Measurements from ENCODE around the gene HES1. TPM values are rescaled to one million over a fixed set of nuclear protein-coding genes. Genes with fewer than 3 reads are reported as not detected.

Gene HES1
- total RNA-seq, 4 donors from 2014 or later: 9.6 to 31.5 (median 15.4) TPM

GRCh38 chr3:194176274-194176991, 40.5 kb downstream of the HES1 start:
- Histone ChIP-seq H3K4me3 (no peak overlapping the region), H3K27ac (no peak overlapping the region), H3K9me3 (no peaks in the 10 kb centered on the region), H3K27me3 (peaks cover 6% of the 10 kb centered on the region), H3K4me1 (no peaks in the 10 kb centered on the region), H3K36me3 (no peaks in the 10 kb centered on the region)
- ATAC-seq: no peak
- WGBS, 2 donors (ENCODE audit: low coverage in 1 of 2): 46 to 64% methylated on average over 16 to 17 of the region's 18 CpGs
- TF ChIP-seq CTCF (IDR thresholded peaks at IDR 0.05) (no peak), POLR2AphosphoS5 (IDR thresholded peaks at IDR 0.05) (no peak), POLR2A (IDR thresholded peaks at IDR 0.05) (no peak), EP300 (IDR thresholded peaks at IDR 0.05) (no peak)

- Histone ChIP-seq H3K4me1 (no peaks in the 10 kb centered on the region), H3K27me3 (peaks cover 6% of the 10 kb centered on the region), H3K9me3 (no peaks in the 10 kb centered on the region), H3K27ac (no peak overlapping the region), H3K4me3 (no peak overlapping the region), H3K36me3 (no peaks in the 10 kb centered on the region)
- ATAC-seq: no peak
- TF ChIP-seq CTCF (IDR thresholded peaks at IDR 0.05) (no peak), POLR2AphosphoS5 (IDR thresholded peaks at IDR 0.05) (no peak), EP300 (IDR thresholded peaks at IDR 0.05) (no peak), POLR2A (IDR thresholded peaks at IDR 0.05) (no peak)
- WGBS, 2 donors (ENCODE audit: low coverage in 1 of 2): 80% methylated on average over 3 to 5 of the region's 5 CpGs
Measured at GRCh38 chr3:194177141-194177540, 41.2 kb downstream of the HES1 start.

GRCh38 chr3:194178128-194178527, 42.2 kb downstream of the HES1 start:
- H3K27ac ChIP-seq: no peak overlapping the region
- ATAC-seq: no peak
- TF ChIP-seq EP300 (IDR thresholded peaks at IDR 0.05) (no peak), POLR2A (IDR thresholded peaks at IDR 0.05) (no peak), POLR2AphosphoS5 (IDR thresholded peaks at IDR 0.05) (no peak), CTCF (IDR thresholded peaks at IDR 0.05) (no peak)
- H3K4me1 ChIP-seq: no peaks in the 10 kb centered on the region
- 84 to 90% methylated on average over 3 to 4 of the region's 4 CpGs for WGBS, 2 donors (ENCODE audit: low coverage in 1 of 2)
- H3K9me3 ChIP-seq: no peaks in the 10 kb centered on the region
- H3K36me3 ChIP-seq: no peaks in the 10 kb centered on the region
- no peak overlapping the region for H3K4me3 ChIP-seq
- peaks cover 6% of the 10 kb centered on the region for H3K27me3 ChIP-seq

GRCh38 chr3:194178669-194179068, 42.7 kb downstream of the HES1 start:
- H3K27ac ChIP-seq: no peak overlapping the region
- WGBS, 2 donors (ENCODE audit: low coverage in 1 of 2): 24 to 47% methylated on average over 4 to 5 of the region's 6 CpGs
- H3K27me3 ChIP-seq: peaks cover 6% of the 10 kb centered on the region
- H3K36me3 ChIP-seq: no peaks in the 10 kb centered on the region
- H3K4me3 ChIP-seq: no peak overlapping the region
- no peaks in the 10 kb centered on the region for H3K9me3 ChIP-seq
- no peak for TF ChIP-seq POLR2A (IDR thresholded peaks at IDR 0.05)
- TF ChIP-seq CTCF (IDR thresholded peaks at IDR 0.05): no peak
- TF ChIP-seq POLR2AphosphoS5 (IDR thresholded peaks at IDR 0.05): no peak
- TF ChIP-seq EP300 (IDR thresholded peaks at IDR 0.05): no peak
- no peaks in the 10 kb centered on the region for H3K4me1 ChIP-seq
- ATAC-seq: no peak

- TF ChIP-seq EP300 (IDR thresholded peaks at IDR 0.05) (no peak), POLR2AphosphoS5 (IDR thresholded peaks at IDR 0.05) (no peak), POLR2A (IDR thresholded peaks at IDR 0.05) (no peak), CTCF (IDR thresholded peaks at IDR 0.05) (no peak)
- Histone ChIP-seq H3K4me1 (no peaks in the 10 kb centered on the region), H3K9me3 (no peaks in the 10 kb centered on the region), H3K4me3 (no peak overlapping the region), H3K27me3 (peaks cover 2% of the 10 kb centered on the region), H3K36me3 (no peaks in the 10 kb centered on the region), H3K27ac (no peak overlapping the region)
- no peak for ATAC-seq
- 82 to 96% methylated on average over 3 to 5 of the region's 5 CpGs for WGBS, 2 donors (ENCODE audit: low coverage in 1 of 2)
Measured at GRCh38 chr3:194180570-194180969, 44.6 kb downstream of the HES1 start.
